Erythroblast (primary cell): ENCODE data around the gene GCH1.
"Not testable (repeated sequence)": the region's sequence is repeated elsewhere in the genome, so short reads cannot be mapped to it uniquely, and the experiment has no call there.

Experiments used
- GATA1 ChIP-seq: IDR thresholded peaks from 2 replicates; pipeline ENCODE4 v1.6.1; 2011; ENCODE audit warnings: low read depth, mild to moderate bottlenecking, control low read depth, low read length, moderate library complexity
- POLR2A ChIP-seq: IDR thresholded peaks from 2 replicates; pipeline ENCODE4 v1.6.1; 2011; ENCODE audit warnings: mild to moderate bottlenecking, low read length

GRCh38 chr14:54897809-54898555 is 4.6 kb downstream of the GCH1 start:
- not testable (repeated sequence) for TF ChIP-seq POLR2A, GATA1
